WTC11 (cell line): ENCODE results near the gene TSPAN6.

Experiments used
- ATF6 ChIP-seq: sonication (generic); formaldehyde crosslinking; IDR thresholded peaks from 2 replicates; pipeline ENCODE4 v1.8.1; 2023; ENCODE audit warnings: mild to moderate bottlenecking, missing genetic modification reagents
- RELA ChIP-seq: sonication (generic); formaldehyde crosslinking; IDR thresholded peaks from 2 replicates; pipeline ENCODE4 v1.8.1; 2022; ENCODE audit warnings: missing genetic modification reagents, mild to moderate bottlenecking, borderline replicate concordance
- USF2 ChIP-seq: sonication (generic); formaldehyde crosslinking; IDR thresholded peaks from 2 replicates; pipeline ENCODE4 v1.8.1; 2023; ENCODE audit warnings: mild to moderate bottlenecking, missing genetic modification reagents, moderate library complexity
- ZNF423 ChIP-seq: fragments of 250-450 bp; sonication (Bioruptor Pico); IDR thresholded peaks from 2 replicates; pipeline ENCODE4 v2.1.2; 2022; ENCODE audit warnings: mild to moderate bottlenecking, moderate library complexity

- no peak for TF ChIP-seq ATF6 (CRISPR knock-in tag)
- TF ChIP-seq USF2 (CRISPR knock-in tag), result no peak
- TF ChIP-seq RELA (CRISPR knock-in tag), result no peak
- no peak for TF ChIP-seq ZNF423 (CRISPR knock-in tag)
These were observed 48.7 kb downstream of the TSPAN6 start for GRCh38 chrX:100587861-100588260.
